ENCODE results near the gene SLC44A3. TPM values are rescaled to one million over a fixed set of nuclear protein-coding genes. Genes with fewer than 3 reads are reported as not detected.

Gene SLC44A3
- total RNA-seq, 6 experiments from 2014 or later, result 1.9 to 8.7 (median 7.4) TPM

DNA sequence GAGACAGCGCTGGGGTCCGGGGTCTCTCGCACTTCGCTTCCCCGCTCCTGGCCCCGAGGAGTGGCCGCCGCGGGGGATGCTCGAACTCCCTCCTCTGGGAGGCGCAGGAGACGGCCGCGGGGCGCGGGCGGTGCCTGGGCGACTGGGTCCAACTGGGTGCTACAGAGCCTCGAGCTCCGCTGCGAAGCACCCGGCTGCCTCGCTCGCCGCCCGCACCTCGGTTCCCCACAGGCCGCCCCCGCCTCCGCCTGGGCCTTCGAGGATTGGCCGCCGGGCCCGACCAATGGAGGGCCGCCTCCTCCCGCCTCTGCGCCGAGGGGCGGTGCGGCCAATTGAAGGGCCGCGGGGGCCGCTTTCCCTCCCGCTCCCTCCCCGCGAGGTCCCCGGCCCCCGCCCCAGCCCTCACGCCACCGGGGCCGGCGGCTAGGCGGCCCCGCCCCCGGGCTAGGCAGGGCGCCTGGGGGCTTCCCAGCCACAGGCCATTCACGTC, 106.8 kb downstream of the SLC44A3 start, which contains the start of gene CNN3:
Gene CNN3, minus strand, starts transcription at position 196 of the 490 bp plus-strand sequence. CDS start 216 bp downstream, outside the sequence.
- Histone ChIP-seq H3K36me3 (no peaks in the 10 kb centered on the region), H3K27ac (peak within 1 kb of the TSS; percentile 94 to 99 (median 98)), H3K4me3 (peak within 1 kb of the TSS; percentile 64 to 81 (median 71)), H3K4me1 (peaks cover 0 to 54% (median 7%) of the 10 kb centered on the region in 4 donors), H3K9me3 (no peaks in the 10 kb centered on the region), H3K27me3 (no peaks in the 10 kb centered on the region)
- ATAC-seq, result peak; percentile 84 to 94 (median 88)
- DNase-seq, result peak; percentile 96 to 97 (median 96)
- TF ChIP-seq, protein P1, sequence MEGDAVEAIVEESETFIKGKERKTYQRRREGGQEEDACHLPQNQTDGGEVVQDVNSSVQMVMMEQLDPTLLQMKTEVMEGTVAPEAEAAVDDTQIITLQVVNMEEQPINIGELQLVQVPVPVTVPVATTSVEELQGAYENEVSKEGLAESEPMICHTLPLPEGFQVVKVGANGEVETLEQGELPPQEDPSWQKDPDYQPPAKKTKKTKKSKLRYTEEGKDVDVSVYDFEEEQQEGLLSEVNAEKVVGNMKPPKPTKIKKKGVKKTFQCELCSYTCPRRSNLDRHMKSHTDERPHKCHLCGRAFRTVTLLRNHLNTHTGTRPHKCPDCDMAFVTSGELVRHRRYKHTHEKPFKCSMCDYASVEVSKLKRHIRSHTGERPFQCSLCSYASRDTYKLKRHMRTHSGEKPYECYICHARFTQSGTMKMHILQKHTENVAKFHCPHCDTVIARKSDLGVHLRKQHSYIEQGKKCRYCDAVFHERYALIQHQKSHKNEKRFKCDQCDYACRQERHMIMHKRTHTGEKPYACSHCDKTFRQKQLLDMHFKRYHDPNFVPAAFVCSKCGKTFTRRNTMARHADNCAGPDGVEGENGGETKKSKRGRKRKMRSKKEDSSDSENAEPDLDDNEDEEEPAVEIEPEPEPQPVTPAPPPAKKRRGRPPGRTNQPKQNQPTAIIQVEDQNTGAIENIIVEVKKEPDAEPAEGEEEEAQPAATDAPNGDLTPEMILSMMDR (IDR thresholded peaks at IDR 0.05), result no peak
- peak; percentile 99 for TF ChIP-seq POLR2A (IDR thresholded peaks at IDR 0.05)
- intact Hi-C loops (cut with DNase I), result no loop called here
- WGBS (ENCODE audit: insufficient coverage, low coverage, low lambda C conversion rate, missing lambda C conversion rate), result 0% methylated on average over 5 of the region's 57 CpGs

DNA sequence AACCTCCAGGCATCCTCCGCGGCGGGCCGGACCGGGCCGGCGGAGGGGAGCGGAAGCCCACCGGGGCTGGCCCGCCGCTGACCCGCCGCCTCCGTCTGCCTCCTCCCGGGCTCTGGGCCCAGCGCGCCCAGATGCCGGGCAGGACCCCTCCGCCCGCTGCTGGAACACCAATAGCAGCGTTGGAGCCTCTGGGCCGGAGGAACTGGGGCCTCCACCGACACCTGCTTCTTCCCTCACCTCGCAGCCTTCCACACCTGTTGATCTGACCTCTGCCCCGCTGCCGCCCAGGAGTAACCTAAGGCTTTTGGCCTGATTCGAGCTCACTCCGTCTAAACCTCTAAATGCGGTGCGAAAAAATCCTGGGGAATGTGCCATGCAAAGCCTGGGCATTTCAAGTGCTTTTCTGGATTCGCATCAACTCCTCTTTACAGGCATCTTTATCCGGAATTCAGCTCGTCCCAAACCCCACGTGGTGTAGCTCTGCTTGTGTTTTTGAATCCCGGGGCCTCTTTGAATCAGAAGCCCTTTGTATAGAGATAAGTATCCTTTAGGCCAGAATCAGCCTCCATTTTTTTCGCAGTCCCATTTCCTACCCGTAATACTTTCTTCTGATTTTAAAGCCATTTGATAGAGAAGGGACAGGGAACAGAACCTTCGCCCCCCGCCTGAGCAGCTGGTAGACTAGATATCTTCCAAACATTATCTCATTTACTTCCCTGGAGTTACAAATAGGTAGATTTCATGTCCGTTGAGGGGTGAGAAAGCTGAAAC, 107.4 kb downstream of the SLC44A3 start:
- TF ChIP-seq, protein P1 (IDR thresholded peaks at IDR 0.05), result no peak
- TF ChIP-seq POLR2A (IDR thresholded peaks at IDR 0.05), result no peak
- ATAC-seq, result peak; percentile 17 to 48 (median 40)
- Histone ChIP-seq H3K4me3 (peak overlapping the region; percentile 64 to 81 (median 71)), H3K9me3 (no peaks in the 10 kb centered on the region), H3K27me3 (no peaks in the 10 kb centered on the region), H3K4me1 (peaks cover 0 to 47% (median 7%) of the 10 kb centered on the region in 4 donors), H3K27ac (peak overlapping the region; percentile 94 to 99 (median 98)), H3K36me3 (peaks cover 0 to 2% (median 0%) of the 10 kb centered on the region in 4 donors)
- DNase-seq, result peak in 2 of 3 donors; percentile 77 to 82
- WGBS (ENCODE audit: insufficient coverage, low coverage, low lambda C conversion rate, missing lambda C conversion rate), result 14% methylated on average over 15 of the region's 40 CpGs
- intact Hi-C loops (cut with DNase I), result no loop called here

DNA sequence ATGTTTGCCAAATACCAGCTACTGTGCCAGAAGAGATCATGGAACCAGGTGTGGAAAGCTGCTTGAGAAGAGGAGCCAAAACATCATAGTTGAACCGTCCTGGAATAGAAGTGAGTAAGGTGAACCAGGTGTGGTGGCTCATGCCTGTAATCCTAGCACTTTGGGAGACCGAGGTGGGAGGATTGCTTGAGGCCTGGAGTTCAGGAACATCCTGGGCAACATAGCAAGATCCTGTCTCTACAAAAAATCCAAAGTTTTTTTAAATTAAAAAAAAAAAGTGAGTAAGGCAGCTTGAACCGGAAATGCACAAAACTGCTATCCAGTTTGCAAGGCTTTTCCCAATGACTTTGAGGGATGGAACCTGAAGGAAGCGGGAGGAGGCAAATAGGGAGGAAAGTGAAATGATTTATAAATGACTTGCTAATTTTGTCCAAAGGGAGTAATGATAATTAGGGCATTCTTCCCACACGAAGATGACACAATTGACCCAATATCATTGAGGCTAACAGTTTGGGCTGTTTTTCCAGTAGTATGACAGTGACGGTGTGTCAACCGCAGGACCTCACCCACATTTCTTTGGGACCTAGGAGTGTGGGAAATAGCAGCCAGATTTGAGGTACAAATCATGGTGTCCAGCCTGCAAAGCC, 108.3 kb downstream of the SLC44A3 start:
- intact Hi-C loops (cut with DNase I), result no loop called here
- WGBS (ENCODE audit: insufficient coverage, low coverage, low lambda C conversion rate, missing lambda C conversion rate), result 36% methylated on average over 6 of the region's 7 CpGs
- H3K9me3 ChIP-seq, result no peaks in the 10 kb centered on the region
- DNase-seq (no peak), ATAC-seq (no peak)
- H3K4me1 ChIP-seq, result peaks cover 0 to 41% (median 7%) of the 10 kb centered on the region in 4 donors
- no peak for TF ChIP-seq POLR2A (IDR thresholded peaks at IDR 0.05)
- TF ChIP-seq, protein P1 (IDR thresholded peaks at IDR 0.05), result no peak
- peak overlapping the region; percentile 64 to 81 (median 71) for H3K4me3 ChIP-seq
- H3K36me3 ChIP-seq, result peaks cover 0 to 9% (median 0%) of the 10 kb centered on the region in 4 donors
- H3K27ac ChIP-seq, result peak overlapping the region; percentile 94 to 99 (median 98)
- no peaks in the 10 kb centered on the region for H3K27me3 ChIP-seq

DNA sequence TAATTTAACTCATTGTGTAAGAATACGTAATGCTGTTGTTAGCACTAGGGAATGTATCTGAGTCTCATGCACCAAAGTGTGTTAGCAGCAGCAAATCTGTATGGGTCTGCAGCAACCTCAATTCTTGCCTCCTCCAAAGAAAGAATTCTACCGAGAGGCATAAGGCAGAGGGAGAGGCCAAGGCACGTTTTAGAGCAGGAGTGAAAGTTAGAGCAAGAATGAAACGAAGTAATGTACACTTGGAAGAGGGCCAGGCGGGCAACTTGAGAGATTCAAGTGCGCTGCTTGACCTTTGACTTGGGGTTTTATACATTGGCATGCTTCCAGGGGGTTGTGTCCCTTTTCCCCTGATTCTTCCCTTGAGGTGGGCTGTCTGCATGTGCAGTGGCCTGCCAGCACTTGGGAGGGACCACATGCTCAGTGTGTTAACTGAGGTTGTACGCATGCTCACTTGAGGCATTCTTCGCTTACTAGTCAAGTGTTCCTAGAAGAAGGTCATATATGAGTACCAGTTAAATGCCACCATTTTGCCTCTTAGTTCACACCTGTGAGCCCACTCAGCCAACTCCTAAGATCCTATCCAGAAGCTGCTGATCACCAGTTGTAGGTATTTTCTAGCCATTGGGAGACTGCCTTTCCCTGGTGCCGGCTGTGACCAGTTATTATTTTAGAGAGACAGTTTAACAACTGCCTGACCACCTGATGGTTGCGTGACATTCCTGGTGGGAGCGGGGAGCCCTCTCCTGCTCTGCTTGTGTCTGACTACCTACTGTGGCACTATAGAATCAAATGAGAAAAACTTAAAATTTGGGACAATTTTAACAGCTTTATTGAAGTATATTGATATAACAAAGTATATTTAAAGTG, 109.4 kb downstream of the SLC44A3 start:
- Histone ChIP-seq H3K36me3 (peaks cover 0 to 9% (median 0%) of the 10 kb centered on the region in 4 donors), H3K27me3 (no peaks in the 10 kb centered on the region), H3K4me3 (peak overlapping the region; percentile 64 to 81 (median 71)), H3K9me3 (no peaks in the 10 kb centered on the region), H3K4me1 (peaks cover 0 to 29% (median 6%) of the 10 kb centered on the region in 4 donors), H3K27ac (peak overlapping the region in 2 of 3 donors; percentile 98 to 99)
- peak in 1 of 3 donors; percentile 51 for DNase-seq
- TF ChIP-seq POLR2A (IDR thresholded peaks at IDR 0.05), result no peak
- TF ChIP-seq, protein P1 (IDR thresholded peaks at IDR 0.05), result no peak
- intact Hi-C loops (cut with DNase I), result no loop called here
- no peak for ATAC-seq
- 50% methylated on average over 11 of the region's 11 CpGs for WGBS (ENCODE audit: insufficient coverage, low coverage, low lambda C conversion rate, missing lambda C conversion rate)
